ENCODE measurements around the gene CACUL1. TPM values are rescaled to one million over a fixed set of nuclear protein-coding genes. Genes with fewer than 3 reads are reported as not detected.
"Not testable (repeated sequence)": the region's sequence is repeated elsewhere in the genome, so short reads cannot be mapped to it uniquely, and the experiment has no call there.

CACUL1 gene
- total RNA-seq, 1 donor from 2014 or later = 27.1 TPM

GRCh38 chr10:118799777-118800176, 45.0 kb upstream of the CACUL1 start:
- intact Hi-C loops (cut with micrococcal nuclease) = no loop called here
- CTCF ChIA-PET = interaction anchor here (2.0 kb wide), 1 partner anchor 231 kb away, joined by 10 read pairs; no protein-coding TSS in a partner anchor
- no peak for ATAC-seq (ENCODE audit: low read depth)

GRCh38 chr10:118798231-118798662, 43.5 kb upstream of the CACUL1 start:
- POLR2A ChIA-PET = no interaction called here
- Mint-ChIP-seq H3K36me3 (ENCODE audit: low read depth) (no peaks in the 10 kb centered on the region), H3K27me3 (peaks cover 2% of the 10 kb centered on the region), H3K4me1 (no peaks in the 10 kb centered on the region), H3K27ac (no peak overlapping the region), H3K9me3 (no peaks in the 10 kb centered on the region), H3K4me3 (no peak overlapping the region)
- DNase-seq (no peak), ATAC-seq (ENCODE audit: low read depth) (no peak)
- CTCF ChIA-PET = interaction anchor here (1.0 kb wide), 1 partner anchor 9 kb away, joined by 3 read pairs; no protein-coding TSS in a partner anchor
- TF ChIP-seq, protein P1, sequence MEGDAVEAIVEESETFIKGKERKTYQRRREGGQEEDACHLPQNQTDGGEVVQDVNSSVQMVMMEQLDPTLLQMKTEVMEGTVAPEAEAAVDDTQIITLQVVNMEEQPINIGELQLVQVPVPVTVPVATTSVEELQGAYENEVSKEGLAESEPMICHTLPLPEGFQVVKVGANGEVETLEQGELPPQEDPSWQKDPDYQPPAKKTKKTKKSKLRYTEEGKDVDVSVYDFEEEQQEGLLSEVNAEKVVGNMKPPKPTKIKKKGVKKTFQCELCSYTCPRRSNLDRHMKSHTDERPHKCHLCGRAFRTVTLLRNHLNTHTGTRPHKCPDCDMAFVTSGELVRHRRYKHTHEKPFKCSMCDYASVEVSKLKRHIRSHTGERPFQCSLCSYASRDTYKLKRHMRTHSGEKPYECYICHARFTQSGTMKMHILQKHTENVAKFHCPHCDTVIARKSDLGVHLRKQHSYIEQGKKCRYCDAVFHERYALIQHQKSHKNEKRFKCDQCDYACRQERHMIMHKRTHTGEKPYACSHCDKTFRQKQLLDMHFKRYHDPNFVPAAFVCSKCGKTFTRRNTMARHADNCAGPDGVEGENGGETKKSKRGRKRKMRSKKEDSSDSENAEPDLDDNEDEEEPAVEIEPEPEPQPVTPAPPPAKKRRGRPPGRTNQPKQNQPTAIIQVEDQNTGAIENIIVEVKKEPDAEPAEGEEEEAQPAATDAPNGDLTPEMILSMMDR (IDR thresholded peaks at IDR 0.05) = no peak
- intact Hi-C loops (cut with micrococcal nuclease) = no loop called here

More at GRCh38 chr10:118799777-118800176, 45.0 kb upstream of the CACUL1 start:
- Mint-ChIP-seq H3K9me3 (no peaks in the 10 kb centered on the region), H3K27me3 (peaks cover 2% of the 10 kb centered on the region), H3K27ac (no peak overlapping the region), H3K4me3 (no peak overlapping the region), H3K4me1 (no peaks in the 10 kb centered on the region), H3K36me3 (ENCODE audit: low read depth) (no peaks in the 10 kb centered on the region)
- DNase-seq = no peak
- POLR2A ChIA-PET = no interaction called here
- TF ChIP-seq, protein P1 (IDR thresholded peaks at IDR 0.05) = no peak

DNA sequence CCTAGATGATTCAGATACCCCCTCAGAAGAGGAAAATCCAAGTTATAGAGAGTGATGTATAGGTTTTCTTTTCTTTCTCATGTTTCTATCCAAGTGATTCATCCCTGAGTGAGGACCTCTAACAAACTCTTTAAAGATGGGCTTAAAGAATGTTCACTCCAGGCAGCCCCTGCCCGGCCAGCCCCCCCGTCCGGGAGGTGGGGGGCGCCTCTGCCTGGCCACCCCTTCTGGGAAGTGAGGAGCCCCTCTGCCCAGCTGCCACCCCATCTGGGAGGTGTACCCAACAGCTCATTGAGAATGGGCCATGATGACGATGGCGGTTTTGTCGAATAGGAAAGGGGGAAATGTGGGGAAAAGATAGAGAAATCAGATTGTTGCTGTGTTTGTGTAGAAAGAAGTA, 40.2 kb upstream of the CACUL1 start:
- CTCF ChIA-PET; intact Hi-C loops (cut with micrococcal nuclease); H3K36me3 Mint-ChIP-seq (ENCODE audit: low read depth); H3K4me3 Mint-ChIP-seq; H3K27ac Mint-ChIP-seq; POLR2A ChIA-PET; H3K27me3 Mint-ChIP-seq; H3K4me1 Mint-ChIP-seq; DNase-seq; H3K9me3 Mint-ChIP-seq; ATAC-seq (ENCODE audit: low read depth): not testable (repeated sequence)

DNA sequence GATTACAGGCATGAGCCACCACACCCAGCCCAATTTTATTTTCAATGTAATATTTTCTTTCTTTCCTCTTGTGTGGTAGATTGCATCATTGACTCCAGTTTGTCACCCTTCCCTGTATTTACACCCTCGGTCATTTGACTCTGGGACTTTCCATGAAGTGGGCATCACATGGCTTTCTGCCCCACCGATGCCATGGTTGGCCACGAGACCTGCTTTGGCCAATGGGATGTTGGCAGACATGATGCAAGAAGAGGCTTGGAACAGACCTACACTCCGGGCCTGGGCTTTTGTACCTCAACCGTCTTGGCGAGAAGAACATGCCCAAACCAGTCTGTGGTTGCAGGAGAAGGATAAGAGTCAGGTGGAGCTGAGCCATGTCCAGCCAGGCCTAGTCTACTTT, 38.8 kb upstream of the CACUL1 start:
- no peaks in the 10 kb centered on the region for H3K36me3 Mint-ChIP-seq (ENCODE audit: low read depth)
- no peak overlapping the region for H3K4me3 Mint-ChIP-seq
- no peaks in the 10 kb centered on the region for H3K4me1 Mint-ChIP-seq
- ChIA-PET POLR2A (no interaction called here), CTCF (no interaction called here)
- no peak for ATAC-seq (ENCODE audit: low read depth)
- no peaks in the 10 kb centered on the region for H3K9me3 Mint-ChIP-seq
- peaks cover 4% of the 10 kb centered on the region for H3K27me3 Mint-ChIP-seq
- DNase-seq = no peak
- no peak overlapping the region for H3K27ac Mint-ChIP-seq
- intact Hi-C loops (cut with micrococcal nuclease) = no loop called here
- TF ChIP-seq, protein P1 (IDR thresholded peaks at IDR 0.05) = no peak

- no peaks in the 10 kb centered on the region for H3K36me3 Mint-ChIP-seq (ENCODE audit: low read depth)
- CTCF ChIA-PET = no interaction called here
- peaks cover 11% of the 10 kb centered on the region for H3K27me3 Mint-ChIP-seq
- DNase-seq (no peak), ATAC-seq (ENCODE audit: low read depth) (no peak)
- no peak overlapping the region for H3K27ac Mint-ChIP-seq
- H3K4me3 Mint-ChIP-seq = no peak overlapping the region
- H3K4me1 Mint-ChIP-seq = no peaks in the 10 kb centered on the region
- POLR2A ChIA-PET = no interaction called here
- H3K9me3 Mint-ChIP-seq = no peaks in the 10 kb centered on the region
- TF ChIP-seq, protein P1 (IDR thresholded peaks at IDR 0.05) = no peak
- intact Hi-C loops (cut with micrococcal nuclease) = no loop called here
These were observed 37.8 kb upstream of the CACUL1 start for GRCh38 chr10:118792526-118792925.

DNA sequence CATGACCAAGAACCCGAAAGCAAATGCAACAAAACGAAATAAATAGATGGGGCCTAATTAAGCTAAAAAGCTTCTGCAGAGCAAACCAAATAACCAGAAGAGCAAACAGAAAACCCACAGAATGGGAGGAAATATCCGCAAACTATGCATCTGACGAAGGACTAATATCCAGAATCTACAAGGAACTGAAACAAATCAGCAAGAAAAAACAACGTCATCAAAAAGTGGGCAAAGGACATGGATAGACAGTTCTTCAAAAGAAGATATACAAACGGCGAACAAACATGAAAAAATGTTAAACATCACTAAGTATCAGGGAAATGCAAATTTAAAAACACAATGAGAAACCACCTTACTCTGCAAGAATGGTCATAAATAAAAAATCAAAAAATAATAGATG, 35.3 kb upstream of the CACUL1 start:
- no peak overlapping the region for H3K4me3 Mint-ChIP-seq
- no peak for DNase-seq
- CTCF ChIA-PET = no interaction called here
- H3K27ac Mint-ChIP-seq = no peak overlapping the region
- no peaks in the 10 kb centered on the region for H3K9me3 Mint-ChIP-seq
- peaks cover 17% of the 10 kb centered on the region for H3K27me3 Mint-ChIP-seq
- H3K4me1 Mint-ChIP-seq = no peaks in the 10 kb centered on the region
- POLR2A ChIA-PET = no interaction called here
- ATAC-seq (ENCODE audit: low read depth) = no peak
- intact Hi-C loops (cut with micrococcal nuclease) = no loop called here
- TF ChIP-seq, protein P1 (IDR thresholded peaks at IDR 0.05) = no peak
- H3K36me3 Mint-ChIP-seq (ENCODE audit: low read depth) = no peaks in the 10 kb centered on the region
